Measurements from ENCODE around the gene DRGX. TPM values are rescaled to one million over a fixed set of nuclear protein-coding genes. Genes with fewer than 3 reads are reported as not detected.
A peak's percentile ranks its signal among the peaks of the same experiment; 100 is the strongest.

The DRGX gene
- not detected in 2 replicates for total RNA-seq (2014; rRNA removed; shearing (Covaris generic))

GRCh38 chr10:49395741-49396665, at the start of gene DRGX:
TSS of gene DRGX (minus strand) at chr10:49396089. CDS start at chr10:49395440, 649 bp downstream.
- Histone ChIP-seq H3K4me1 (replicated peaks) (peaks cover 4% of the 10 kb centered on the region), H3K27ac (no peak within 1 kb of the TSS), H3K4me3 (no peak within 1 kb of the TSS), H3K27me3 (replicated peaks) (peaks cover 85% of the 10 kb centered on the region), H3K36me3 (no peaks in the 10 kb centered on the region), H3K9me3 (replicated peaks) (no peaks in the 10 kb centered on the region; the same call in 1 of the 2 replicates)
- DNase-seq (ENCODE audit: low read depth in 1 of 2, low spot score in 2 of 2): no peak

- DNase-seq (ENCODE audit: low read depth in 1 of 2, low spot score in 2 of 2): no peak
- Histone ChIP-seq H3K4me1 (replicated peaks) (no peaks in the 10 kb centered on the region), H3K27me3 (replicated peaks) (no peaks in the 10 kb centered on the region), H3K36me3 (no peaks in the 10 kb centered on the region), H3K4me3 (no peak overlapping the region), H3K27ac (no peak overlapping the region), H3K9me3 (replicated peaks) (no peaks in the 10 kb centered on the region; the same call in 1 of the 2 replicates)
These were observed 48.5 kb upstream of the DRGX start for GRCh38 chr10:49444349-49444748.

GRCh38 chr10:49442863-49443262, 47.0 kb upstream of the DRGX start:
- Histone ChIP-seq H3K4me3 (no peak overlapping the region), H3K27ac (no peak overlapping the region), H3K4me1 (replicated peaks) (no peaks in the 10 kb centered on the region), H3K36me3 (no peaks in the 10 kb centered on the region), H3K9me3 (replicated peaks) (no peaks in the 10 kb centered on the region; the same call in 1 of the 2 replicates), H3K27me3 (replicated peaks) (no peaks in the 10 kb centered on the region)
- no peak for DNase-seq (ENCODE audit: low read depth in 1 of 2, low spot score in 2 of 2)

GRCh38 chr10:49441488-49442476, 45.9 kb upstream of the DRGX start:
- no peaks in the 10 kb centered on the region for H3K4me1 ChIP-seq (replicated peaks)
- H3K27ac ChIP-seq: no peak overlapping the region
- no peaks in the 10 kb centered on the region; the same call in 1 of the 2 replicates for H3K9me3 ChIP-seq (replicated peaks)
- H3K4me3 ChIP-seq: no peak overlapping the region
- no peaks in the 10 kb centered on the region for H3K36me3 ChIP-seq
- DNase-seq (ENCODE audit: low read depth in 1 of 2, low spot score in 2 of 2): no peak
- no peaks in the 10 kb centered on the region for H3K27me3 ChIP-seq (replicated peaks)

GRCh38 chr10:49435225-49435624, 39.3 kb upstream of the DRGX start:
- no peak for DNase-seq (ENCODE audit: low read depth in 1 of 2, low spot score in 2 of 2)
- Histone ChIP-seq H3K4me3 (no peak overlapping the region), H3K36me3 (no peaks in the 10 kb centered on the region), H3K9me3 (replicated peaks) (no peaks in the 10 kb centered on the region), H3K4me1 (replicated peaks) (no peaks in the 10 kb centered on the region), H3K27ac (no peak overlapping the region), H3K27me3 (replicated peaks) (no peaks in the 10 kb centered on the region; the same call in 1 of the 2 replicates)

GRCh38 chr10:49433069-49433468, 37.2 kb upstream of the DRGX start:
- H3K4me1 ChIP-seq (replicated peaks): no peaks in the 10 kb centered on the region
- H3K36me3 ChIP-seq: no peaks in the 10 kb centered on the region
- H3K9me3 ChIP-seq (replicated peaks): no peaks in the 10 kb centered on the region
- H3K27ac ChIP-seq: no peak overlapping the region
- DNase-seq (ENCODE audit: low read depth in 1 of 2, low spot score in 2 of 2): no peak
- H3K4me3 ChIP-seq: no peak overlapping the region
- no peaks in the 10 kb centered on the region; the same call in 1 of the 2 replicates for H3K27me3 ChIP-seq (replicated peaks)

GRCh38 chr10:49431426-49431825, 35.5 kb upstream of the DRGX start:
- Histone ChIP-seq H3K27ac (no peak overlapping the region), H3K4me1 (replicated peaks) (no peaks in the 10 kb centered on the region), H3K4me3 (no peak overlapping the region), H3K36me3 (no peaks in the 10 kb centered on the region), H3K27me3 (replicated peaks) (no peaks in the 10 kb centered on the region; the same call in 1 of the 2 replicates), H3K9me3 (replicated peaks) (peaks cover 1% of the 10 kb centered on the region; the same call in 1 of the 2 replicates)
- no peak for DNase-seq (ENCODE audit: low read depth in 1 of 2, low spot score in 2 of 2)

GRCh38 chr10:49429458-49429857, 33.6 kb upstream of the DRGX start:
- H3K36me3 ChIP-seq: no peaks in the 10 kb centered on the region
- H3K4me1 ChIP-seq (replicated peaks): no peaks in the 10 kb centered on the region
- no peak overlapping the region for H3K4me3 ChIP-seq
- peaks cover 2% of the 10 kb centered on the region; the same call in 1 of the 2 replicates for H3K9me3 ChIP-seq (replicated peaks)
- H3K27ac ChIP-seq: no peak overlapping the region
- DNase-seq (ENCODE audit: low read depth in 1 of 2, low spot score in 2 of 2): no peak
- H3K27me3 ChIP-seq (replicated peaks): no peaks in the 10 kb centered on the region; the same call in 1 of the 2 replicates

GRCh38 chr10:49426490-49427360, 30.8 kb upstream of the DRGX start:
- no peaks in the 10 kb centered on the region for H3K36me3 ChIP-seq
- no peak overlapping the region for H3K27ac ChIP-seq
- DNase-seq (ENCODE audit: low read depth in 1 of 2, low spot score in 2 of 2): peak in 1 of 2 experiments; percentile 15
- no peaks in the 10 kb centered on the region for H3K4me1 ChIP-seq (replicated peaks)
- H3K9me3 ChIP-seq (replicated peaks): peaks cover 2% of the 10 kb centered on the region; the same call in 1 of the 2 replicates
- no peak overlapping the region for H3K4me3 ChIP-seq
- H3K27me3 ChIP-seq (replicated peaks): no peaks in the 10 kb centered on the region

- DNase-seq (ENCODE audit: low read depth in 1 of 2, low spot score in 2 of 2): peak in 1 of 2 experiments; percentile 30
- H3K4me3 ChIP-seq: no peak overlapping the region
- H3K27me3 ChIP-seq (replicated peaks): 0 out of 2 replicates have a peak, but pooled peaks cover 8% of the 10 kb centered on the region
These were observed 23.1 kb upstream of the DRGX start for GRCh38 chr10:49419005-49419404.

GRCh38 chr10:49418328-49418727, 22.4 kb upstream of the DRGX start:
- no peak overlapping the region for H3K27ac ChIP-seq
- no peaks in the 10 kb centered on the region for H3K9me3 ChIP-seq (replicated peaks)
- H3K4me1 ChIP-seq (replicated peaks): no peaks in the 10 kb centered on the region
- H3K27me3 ChIP-seq (replicated peaks): 0 out of 2 replicates have a peak, but pooled peaks cover 8% of the 10 kb centered on the region
- H3K36me3 ChIP-seq: no peaks in the 10 kb centered on the region
- H3K4me3 ChIP-seq: no peak overlapping the region
- DNase-seq (ENCODE audit: low read depth in 1 of 2, low spot score in 2 of 2): no peak

More at GRCh38 chr10:49419005-49419404, 23.1 kb upstream of the DRGX start:
- Histone ChIP-seq H3K36me3 (no peaks in the 10 kb centered on the region), H3K4me1 (replicated peaks) (no peaks in the 10 kb centered on the region), H3K9me3 (replicated peaks) (no peaks in the 10 kb centered on the region), H3K27ac (no peak overlapping the region)

- Histone ChIP-seq H3K4me1 (replicated peaks) (no peaks in the 10 kb centered on the region), H3K4me3 (no peak overlapping the region), H3K9me3 (replicated peaks) (no peaks in the 10 kb centered on the region), H3K36me3 (no peaks in the 10 kb centered on the region), H3K27ac (no peak overlapping the region), H3K27me3 (replicated peaks) (0 out of 2 replicates have a peak, but pooled peaks cover 8% of the 10 kb centered on the region)
- no peak for DNase-seq (ENCODE audit: low read depth in 1 of 2, low spot score in 2 of 2)
These were observed 22.1 kb upstream of the DRGX start for GRCh38 chr10:49418053-49418326.

Data from SJSA1 (cell line).